CD4-positive, alpha-beta memory T cell (primary cell): ENCODE results near the gene ANKRD50. TPM values are rescaled to one million over a fixed set of nuclear protein-coding genes. Genes with fewer than 3 reads are reported as not detected.

ENCODE experiments used
- CTCF ChIA-PET: fragments of 350-600 bp; sonication (Branson Sonifier 250); formaldehyde crosslinking; loops from one replicate; lab custom pipeline; 2021; ENCODE audit warnings: inconsistent platforms; ENCODE audit not compliant: partially characterized antibody; lab: Charles Lee
- POLR2A ChIA-PET: fragments of 350-600 bp; sonication (Branson Sonifier 250); formaldehyde crosslinking; loops from one replicate; lab custom pipeline; 2021; ENCODE audit not compliant: partially characterized antibody; lab: Charles Lee
- DNase-seq, 5 donors: peaks; one replicate each; pipeline versions ENCODE4 v3.0.0 to v3.0.0-alpha.2; 2020 to 2022; ENCODE audit warnings: mixed read lengths in 1 of 5
- H3K27ac ChIP-seq: one replicate; pipeline ENCODE4 v1.7.0; 2013; ENCODE audit warnings: low read depth, low read length
- H3K27me3 ChIP-seq: 2 replicates; pipeline ENCODE4 v1.7.0; 2013; ENCODE audit warnings: mild to moderate bottlenecking, low read length, moderate library complexity; ENCODE audit not compliant: insufficient read depth
- H3K36me3 ChIP-seq: 2 replicates; pipeline ENCODE4 v1.7.0; 2013; ENCODE audit warnings: mild to moderate bottlenecking, low read length, moderate library complexity; ENCODE audit not compliant: insufficient read depth
- H3K4me1 ChIP-seq: 2 replicates; pipeline ENCODE4 v1.7.0; 2013; ENCODE audit warnings: mild to moderate bottlenecking, low read length, moderate library complexity; ENCODE audit not compliant: insufficient read depth
- H3K4me3 ChIP-seq, 2 donors: one replicate each; pipeline ENCODE4 v1.7.0; 2013; ENCODE audit warnings: low read length in 2 of 2, mild to moderate bottlenecking in 1 of 2
- H3K9me3 ChIP-seq, 2 donors: one replicate each; pipeline ENCODE4 v1.7.0; 2013; ENCODE audit warnings: low read length in 2 of 2, control low read depth in 1 of 2; ENCODE audit not compliant: control insufficient read depth in 1 of 2
- H3K27ac Mint-ChIP-seq, 7 donors: one replicate each; pipeline ENCODE4 v1.8.0; 2020 to 2021; ENCODE audit warnings: mixed read lengths in 7 of 7, mild to moderate bottlenecking in 6 of 7, inconsistent platforms in 3 of 7, moderate library complexity in 3 of 7
- H3K27me3 Mint-ChIP-seq, 2 donors: one replicate each; pipeline ENCODE4 v1.8.0; 2020 to 2021; ENCODE audit warnings: mixed read lengths in 2 of 2
- H3K36me3 Mint-ChIP-seq, 2 donors: one replicate each; pipeline ENCODE4 v1.8.0; 2020 to 2021; ENCODE audit warnings: mixed read lengths in 2 of 2, inconsistent platforms in 1 of 2, mild to moderate bottlenecking in 1 of 2
- H3K4me1 Mint-ChIP-seq, 4 donors: one replicate each; pipeline ENCODE4 v1.8.0; 2020 to 2021; ENCODE audit warnings: mixed read lengths in 4 of 4, mild to moderate bottlenecking in 1 of 4
- H3K4me3 Mint-ChIP-seq, 8 donors: one replicate each; pipeline ENCODE4 v1.8.0; 2020 to 2021; ENCODE audit warnings: mixed read lengths in 8 of 8, mild to moderate bottlenecking in 7 of 8, moderate library complexity in 6 of 8, inconsistent platforms in 3 of 8
- H3K9me3 Mint-ChIP-seq, 8 donors: one replicate each; pipeline ENCODE4 v1.8.0; 2020 to 2021; ENCODE audit warnings: mixed read lengths in 8 of 8, mild to moderate bottlenecking in 5 of 8, inconsistent platforms in 3 of 8, moderate library complexity in 1 of 8
- intact Hi-C: fragments of 100-400 bp; cut with micrococcal nuclease; formaldehyde crosslinking; loops from one replicate; pipeline ENCODE4 v1.15.1; 2023
- polyA plus RNA-seq, 2 donors: library from polyadenylated mRNA; unstranded; fragments of 300-500 nt; fragmentation: Illumina TruSeq; gene quantifications; one replicate each; pipeline ENCODE4 v1.2.3, GENCODE V29; 2021
- total RNA-seq, 2 experiments: library from RNA; stranded (reverse); gene quantifications; one replicate each; pipeline ENCODE4 v1.2.3, GENCODE V29; 2021

ANKRD50 gene
- total and polyA plus RNA-seq, 4 experiments from 2014 or later = 0.11 to 0.19 (median 0.12) TPM; not detected in 1

DNA sequence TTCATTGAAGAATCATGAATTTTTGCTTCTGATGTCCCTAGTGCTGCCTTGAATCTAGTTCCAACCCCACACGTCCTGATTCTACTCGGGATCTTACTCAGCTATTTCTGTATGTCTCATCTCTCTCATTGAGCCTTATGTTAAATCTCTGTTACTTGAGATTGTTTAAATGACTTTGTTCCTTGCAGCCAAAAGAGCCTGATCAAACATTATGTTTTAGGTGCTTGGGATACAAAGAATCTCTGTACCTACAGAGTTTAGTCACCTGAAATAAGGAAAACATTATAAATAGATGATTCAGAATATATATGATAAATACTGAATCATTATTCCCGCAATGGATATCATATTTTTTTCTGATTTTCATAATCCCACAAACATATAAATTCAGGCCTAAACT lies 13.7 kb upstream of the ANKRD50 start:
- no peak overlapping the region for H3K27ac Mint-ChIP-seq
- no peak overlapping the region for H3K4me3 Mint-ChIP-seq
- no peaks in the 10 kb centered on the region for H3K4me1 Mint-ChIP-seq
- CTCF ChIA-PET = no interaction called here
- Histone ChIP-seq H3K4me3 (no peak overlapping the region), H3K36me3 (no peaks in the 10 kb centered on the region), H3K27me3 (no peaks in the 10 kb centered on the region), H3K9me3 (no peaks in the 10 kb centered on the region), H3K27ac (no peak overlapping the region), H3K4me1 (no peaks in the 10 kb centered on the region)
- POLR2A ChIA-PET = no interaction called here
- DNase-seq = no peak
- no peaks in the 10 kb centered on the region for H3K9me3 Mint-ChIP-seq
- intact Hi-C loops = no loop called here
- no peaks in the 10 kb centered on the region for H3K36me3 Mint-ChIP-seq
- peaks cover 0 to 4% of the 10 kb centered on the region in 2 donors for H3K27me3 Mint-ChIP-seq

- no peaks in the 10 kb centered on the region for H3K36me3 Mint-ChIP-seq
Observed at GRCh38 chr4:124722071-124722470, 9.5 kb upstream of the ANKRD50 start.

GRCh38 chr4:124717101-124717500 lies 4.6 kb upstream of the ANKRD50 start:
- Mint-ChIP-seq H3K4me1 (peaks cover 4 to 7% (median 4%) of the 10 kb centered on the region in 4 donors), H3K9me3 (no peaks in the 10 kb centered on the region), H3K27me3 (peaks cover 2 to 7% of the 10 kb centered on the region in 2 donors), H3K36me3 (no peaks in the 10 kb centered on the region), H3K4me3 (no peak overlapping the region), H3K27ac (no peak overlapping the region)
- CTCF ChIA-PET = no interaction called here
- no peak overlapping the region for H3K4me3 ChIP-seq
- POLR2A ChIA-PET = no interaction called here
- no peaks in the 10 kb centered on the region for H3K36me3 ChIP-seq
- no peaks in the 10 kb centered on the region for H3K9me3 ChIP-seq
- H3K27ac ChIP-seq = no peak overlapping the region
- H3K4me1 ChIP-seq = peaks cover 6% of the 10 kb centered on the region
- intact Hi-C loops = no loop called here
- peaks cover 4% of the 10 kb centered on the region for H3K27me3 ChIP-seq
- DNase-seq = no peak

More at GRCh38 chr4:124722071-124722470, 9.5 kb upstream of the ANKRD50 start:
- Mint-ChIP-seq H3K9me3 (no peaks in the 10 kb centered on the region), H3K27ac (no peak overlapping the region), H3K4me3 (no peak overlapping the region), H3K4me1 (no peaks in the 10 kb centered on the region), H3K27me3 (peaks cover 0 to 4% of the 10 kb centered on the region in 2 donors)
- H3K27ac ChIP-seq = no peak overlapping the region
- no peaks in the 10 kb centered on the region for H3K4me1 ChIP-seq
- ChIA-PET CTCF (no interaction called here), POLR2A (no interaction called here)
- H3K4me3 ChIP-seq = no peak overlapping the region
- intact Hi-C loops = no loop called here
- no peak for DNase-seq
- H3K36me3 ChIP-seq = no peaks in the 10 kb centered on the region
- no peaks in the 10 kb centered on the region for H3K9me3 ChIP-seq
- H3K27me3 ChIP-seq = no peaks in the 10 kb centered on the region

DNA sequence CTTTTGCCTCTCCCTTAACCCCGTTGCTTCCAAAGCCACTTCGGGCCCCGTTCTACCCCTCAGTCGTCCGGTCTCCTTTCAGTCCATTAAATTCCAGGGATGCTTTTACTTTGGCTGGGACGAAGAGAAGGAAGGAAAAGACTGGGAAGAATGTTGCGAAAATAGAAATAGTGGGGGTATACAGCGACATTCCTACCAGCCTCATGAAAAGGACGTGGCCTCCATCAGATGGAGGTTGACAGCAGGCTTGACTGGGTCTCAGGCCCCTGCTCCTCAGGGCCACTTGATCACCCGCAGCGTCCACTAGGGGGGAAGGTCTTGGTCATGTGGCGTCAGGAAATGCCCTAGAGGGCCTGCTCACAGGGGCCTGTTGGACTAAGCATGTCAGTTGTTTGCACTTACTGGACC lies 657 bp upstream of the ANKRD50 start:
- DNase-seq = peak in 1 of 5 donors; percentile 2
- intact Hi-C loops = no loop called here
- peak overlapping the region in 1 of 2 donors; percentile 23 for H3K4me3 ChIP-seq
- peaks cover 4% of the 10 kb centered on the region for H3K27me3 ChIP-seq
- Mint-ChIP-seq H3K4me1 (peaks cover 4 to 7% (median 4%) of the 10 kb centered on the region in 4 donors), H3K36me3 (no peaks in the 10 kb centered on the region), H3K4me3 (peak overlapping the region; percentile 79 to 89 (median 82)), H3K27ac (peak overlapping the region in 6 of 7 donors; percentile 20 to 75 (median 52)), H3K27me3 (peaks cover 2 to 10% of the 10 kb centered on the region in 2 donors), H3K9me3 (no peaks in the 10 kb centered on the region)
- H3K4me1 ChIP-seq = peaks cover 14% of the 10 kb centered on the region
- H3K36me3 ChIP-seq = no peaks in the 10 kb centered on the region
- H3K27ac ChIP-seq = peak overlapping the region; percentile 15
- POLR2A ChIA-PET = no interaction called here
- H3K9me3 ChIP-seq = no peaks in the 10 kb centered on the region
- CTCF ChIA-PET = no interaction called here

GRCh38 chr4:124711471-124712371 lies 811 bp downstream of the ANKRD50 start:
- H3K27me3 ChIP-seq = peaks cover 4% of the 10 kb centered on the region
- H3K4me3 ChIP-seq = peak overlapping the region in 1 of 2 donors; percentile 21
- no peak overlapping the region for H3K4me3 Mint-ChIP-seq
- no peaks in the 10 kb centered on the region for H3K9me3 ChIP-seq
- DNase-seq = peak in 3 of 5 donors; percentile 2 to 42 (median 4)
- no peaks in the 10 kb centered on the region for H3K9me3 Mint-ChIP-seq
- peaks cover 2 to 10% of the 10 kb centered on the region in 2 donors for H3K27me3 Mint-ChIP-seq
- intact Hi-C loops = no loop called here
- peaks cover 4 to 7% (median 4%) of the 10 kb centered on the region in 4 donors for H3K4me1 Mint-ChIP-seq
- H3K4me1 ChIP-seq = peaks cover 14% of the 10 kb centered on the region
- CTCF ChIA-PET = no interaction called here
- POLR2A ChIA-PET = no interaction called here
- no peaks in the 10 kb centered on the region for H3K36me3 ChIP-seq
- no peaks in the 10 kb centered on the region for H3K36me3 Mint-ChIP-seq
- no peak overlapping the region for H3K27ac ChIP-seq
- no peak overlapping the region for H3K27ac Mint-ChIP-seq

GRCh38 chr4:124710911-124711310 lies 1.6 kb downstream of the ANKRD50 start:
- intact Hi-C loops = no loop called here
- no peak for DNase-seq
- Mint-ChIP-seq H3K4me3 (no peak overlapping the region), H3K36me3 (no peaks in the 10 kb centered on the region), H3K9me3 (no peaks in the 10 kb centered on the region), H3K4me1 (peaks cover 4 to 7% (median 4%) of the 10 kb centered on the region in 4 donors), H3K27ac (no peak overlapping the region), H3K27me3 (peaks cover 2 to 10% of the 10 kb centered on the region in 2 donors)
- CTCF ChIA-PET = no interaction called here
- H3K27me3 ChIP-seq = peaks cover 4% of the 10 kb centered on the region
- POLR2A ChIA-PET = no interaction called here
- no peak overlapping the region for H3K27ac ChIP-seq
- no peaks in the 10 kb centered on the region for H3K9me3 ChIP-seq
- no peak overlapping the region for H3K4me3 ChIP-seq
- H3K4me1 ChIP-seq = peaks cover 14% of the 10 kb centered on the region
- H3K36me3 ChIP-seq = no peaks in the 10 kb centered on the region

GRCh38 chr4:124710015-124710741 lies 2.4 kb downstream of the ANKRD50 start:
- Histone ChIP-seq H3K27me3 (peaks cover 4% of the 10 kb centered on the region), H3K4me1 (peaks cover 14% of the 10 kb centered on the region), H3K9me3 (no peaks in the 10 kb centered on the region), H3K36me3 (no peaks in the 10 kb centered on the region), H3K27ac (no peak overlapping the region), H3K4me3 (no peak overlapping the region)
- ChIA-PET CTCF (no interaction called here), POLR2A (no interaction called here)
- no peak for DNase-seq
- peaks cover 2 to 10% of the 10 kb centered on the region in 2 donors for H3K27me3 Mint-ChIP-seq
- H3K4me3 Mint-ChIP-seq = peak overlapping the region in 1 of 8 donors; percentile 21
- H3K4me1 Mint-ChIP-seq = peaks cover 4 to 7% (median 4%) of the 10 kb centered on the region in 4 donors
- H3K27ac Mint-ChIP-seq = no peak overlapping the region
- H3K9me3 Mint-ChIP-seq = no peaks in the 10 kb centered on the region
- intact Hi-C loops = no loop called here
- no peaks in the 10 kb centered on the region for H3K36me3 Mint-ChIP-seq
